Measurements from ENCODE around the gene CYFIP1. TPM values are rescaled to one million over a fixed set of nuclear protein-coding genes. Genes with fewer than 3 reads are reported as not detected.

The CYFIP1 gene
- total and polyA plus RNA-seq, 7 donors, result 9.1 to 43.0 (median 23.3) TPM

- ATAC-seq (no peak), DNase-seq (no peak)
- H3K36me3 ChIP-seq (ENCODE audit: insufficient read depth in 1 of 2, low read depth in 1 of 2), result peaks cover 2 to 70% of the 10 kb centered on the region in 2 donors
- intact Hi-C loops (cut with DNase I), result no loop called here
- H3K4me1 ChIP-seq, result no peaks in the 10 kb centered on the region
- H3K9me3 ChIP-seq, result no peaks in the 10 kb centered on the region
- no peak overlapping the region for H3K27ac ChIP-seq
- 91 to 93% (median 91%) methylated on average over 18 of the region's 18 CpGs for WGBS, 3 donors
- H3K27me3 ChIP-seq (ENCODE audit: insufficient read depth in 3 of 3, low read length in 2 of 3), result no peaks in the 10 kb centered on the region
- no peak for TF ChIP-seq CTCF (IDR thresholded peaks at IDR 0.05)
- no peak overlapping the region for H3K4me3 ChIP-seq
Measured at GRCh38 chr15:22903427-22903826, 76.7 kb downstream of the CYFIP1 start.

GRCh38 chr15:22902981-22903380 is 77.2 kb downstream of the CYFIP1 start:
- TF ChIP-seq CTCF (IDR thresholded peaks at IDR 0.05), result no peak
- 91 to 94% (median 93%) methylated on average over 11 of the region's 11 CpGs for WGBS, 3 donors

GRCh38 chr15:22902578-22902977 is 77.6 kb downstream of the CYFIP1 start:
- peak; percentile 4 for TF ChIP-seq CTCF (IDR thresholded peaks at IDR 0.05)
- no peaks in the 10 kb centered on the region for H3K4me1 ChIP-seq
- 78 to 85% (median 81%) methylated on average over 12 of the region's 12 CpGs for WGBS, 3 donors
- H3K27me3 ChIP-seq (ENCODE audit: insufficient read depth in 3 of 3, low read length in 2 of 3), result no peaks in the 10 kb centered on the region
- no peaks in the 10 kb centered on the region for H3K9me3 ChIP-seq
- no peak overlapping the region for H3K27ac ChIP-seq
- intact Hi-C loops (cut with DNase I), result no loop called here
- DNase-seq, result no peak
- no peak overlapping the region for H3K4me3 ChIP-seq
- no peak for ATAC-seq
- H3K36me3 ChIP-seq (ENCODE audit: insufficient read depth in 1 of 2, low read depth in 1 of 2), result peaks cover 2 to 63% of the 10 kb centered on the region in 2 donors

More at GRCh38 chr15:22902981-22903380, 77.2 kb downstream of the CYFIP1 start:
- Histone ChIP-seq H3K4me3 (no peak overlapping the region), H3K27me3 (ENCODE audit: insufficient read depth in 3 of 3, low read length in 2 of 3) (no peaks in the 10 kb centered on the region), H3K4me1 (no peaks in the 10 kb centered on the region), H3K36me3 (ENCODE audit: insufficient read depth in 1 of 2, low read depth in 1 of 2) (peaks cover 2 to 66% of the 10 kb centered on the region in 2 donors), H3K9me3 (no peaks in the 10 kb centered on the region), H3K27ac (no peak overlapping the region)
- ATAC-seq (no peak), DNase-seq (no peak)
- intact Hi-C loops (cut with DNase I), result no loop called here

GRCh38 chr15:22902046-22902445 is 78.1 kb downstream of the CYFIP1 start:
- ATAC-seq (no peak), DNase-seq (no peak)
- no peaks in the 10 kb centered on the region for H3K9me3 ChIP-seq
- 91 to 92% (median 92%) methylated on average over 11 of the region's 11 CpGs for WGBS, 3 donors
- intact Hi-C loops (cut with DNase I), result no loop called here
- TF ChIP-seq CTCF (IDR thresholded peaks at IDR 0.05), result no peak
- H3K4me1 ChIP-seq, result no peaks in the 10 kb centered on the region
- H3K36me3 ChIP-seq (ENCODE audit: insufficient read depth in 1 of 2, low read depth in 1 of 2), result peaks cover 2 to 60% of the 10 kb centered on the region in 2 donors
- H3K27me3 ChIP-seq (ENCODE audit: insufficient read depth in 3 of 3, low read length in 2 of 3), result no peaks in the 10 kb centered on the region
- no peak overlapping the region for H3K4me3 ChIP-seq
- no peak overlapping the region for H3K27ac ChIP-seq

- no peak for TF ChIP-seq CTCF (IDR thresholded peaks at IDR 0.05)
- intact Hi-C loops (cut with DNase I), result no loop called here
- H3K9me3 ChIP-seq, result no peaks in the 10 kb centered on the region
- ATAC-seq (no peak), DNase-seq (no peak)
- H3K27me3 ChIP-seq (ENCODE audit: insufficient read depth in 3 of 3, low read length in 2 of 3), result no peaks in the 10 kb centered on the region
- 94 to 100% (median 97%) methylated on average over 10 of the region's 10 CpGs for WGBS, 3 donors
- no peak overlapping the region for H3K4me3 ChIP-seq
- peaks cover 0 to 45% of the 10 kb centered on the region in 2 donors for H3K36me3 ChIP-seq (ENCODE audit: insufficient read depth in 1 of 2, low read depth in 1 of 2)
- H3K27ac ChIP-seq, result no peak overlapping the region
- no peaks in the 10 kb centered on the region for H3K4me1 ChIP-seq
Measured at GRCh38 chr15:22895465-22896190, 84.5 kb downstream of the CYFIP1 start.
